GM12864 (cell line): ENCODE data around the gene DDX19B.
"Not testable (repeated sequence)": the region's sequence is repeated elsewhere in the genome, so short reads cannot be mapped to it uniquely, and the experiment has no call there.

Experiments
- DNase-seq: peaks from one replicate; pipeline ENCODE4 v3.0.0-alpha.2; 2011; ENCODE audit warnings: low read depth
- H3K4me3 ChIP-seq: 2 replicates; pipeline ENCODE4 v1.5.1; 2011; ENCODE audit warnings: mild to moderate bottlenecking, low read depth, low read length, control low read depth
- CTCF ChIP-seq: IDR thresholded peaks from 2 replicates; pipeline ENCODE4 v1.5.1; 2011; ENCODE audit warnings: low read depth, mild to moderate bottlenecking, moderate library complexity, low read length, control low read depth, inconsistent platforms; ENCODE audit errors: missing control alignments

Gene DDX19B

GRCh38 chr16:70290949-70291519, 8.0 kb upstream of the DDX19B start:
- no peak for DNase-seq
- no peak overlapping the region for H3K4me3 ChIP-seq
- TF ChIP-seq CTCF: no peak

- not testable (repeated sequence) for H3K4me3 ChIP-seq, DNase-seq
These were observed 6.8 kb upstream of the DDX19B start for GRCh38 chr16:70292148-70292547.

- TF ChIP-seq CTCF: no peak
- DNase-seq: no peak
- H3K4me3 ChIP-seq: no peak overlapping the region
These were observed 4.5 kb upstream of the DDX19B start for GRCh38 chr16:70294385-70295025.

- no peak for TF ChIP-seq CTCF
- no peak overlapping the region for H3K4me3 ChIP-seq
- DNase-seq: no peak
These were observed 3.4 kb upstream of the DDX19B start for GRCh38 chr16:70295634-70296033.

GRCh38 chr16:70301121-70301520, 2.1 kb downstream of the DDX19B start:
- TF ChIP-seq CTCF: no peak
- H3K4me3 ChIP-seq: no peak overlapping the region
- no peak for DNase-seq

GRCh38 chr16:70302745-70303144, 3.8 kb downstream of the DDX19B start:
- DNase-seq: no peak
- no peak for TF ChIP-seq CTCF
- no peak overlapping the region for H3K4me3 ChIP-seq

- no peak for TF ChIP-seq CTCF
- no peak for DNase-seq
These were observed 6.0 kb downstream of the DDX19B start for GRCh38 chr16:70304892-70305448.

More at GRCh38 chr16:70304892-70305448, 6.0 kb downstream of the DDX19B start:
- no peak overlapping the region for H3K4me3 ChIP-seq
